ENCODE data around the gene UST. TPM values are rescaled to one million over a fixed set of nuclear protein-coding genes. Genes with fewer than 3 reads are reported as not detected.

The UST gene
- total RNA-seq = 1 to 10 TPM; 8.1 to 9.0 TPM

- ChIA-PET CTCF (interaction anchor here (1.0 to 1.6 kb wide), 3 partner anchors 12 to 187 kb away, joined by 3 to 6 read pairs (median 4); no protein-coding TSS in a partner anchor), POLR2A (interaction anchor here (0.6 kb wide), 2 partner anchors 15 to 738 kb away, joined by 3 read pairs; no protein-coding TSS in a partner anchor)
These were observed at the start of gene UST for GRCh38 chr6:148746363-148747144. Gene UST (plus strand): TSS chr6:148747030. CDS start chr6:148747431, 401 bp downstream.

GRCh38 chr6:148697895-148698440, 48.9 kb upstream of the UST start:
- POLR2A ChIA-PET = no interaction called here

GRCh38 chr6:148698671-148699180, 48.1 kb upstream of the UST start:
- POLR2A ChIA-PET = no interaction called here
- CTCF ChIA-PET = no interaction called here

More at GRCh38 chr6:148697895-148698440, 48.9 kb upstream of the UST start:
- CTCF ChIA-PET = no interaction called here

GRCh38 chr6:148700047-148700715, 46.6 kb upstream of the UST start:
- ChIA-PET POLR2A (no interaction called here), CTCF (interaction anchor here (0.7 kb wide), 1 partner anchor 164 kb away, joined by 4 read pairs; no protein-coding TSS in a partner anchor)

GRCh38 chr6:148700741-148701311, 46.0 kb upstream of the UST start:
- CTCF ChIA-PET = interaction anchor here (0.7 kb wide), 1 partner anchor 164 kb away, joined by 4 read pairs; no protein-coding TSS in a partner anchor
- POLR2A ChIA-PET = no interaction called here

GRCh38 chr6:148701375-148701774, 45.5 kb upstream of the UST start:
- ChIA-PET POLR2A (no interaction called here), CTCF (no interaction called here)

GRCh38 chr6:148703900-148704299, 42.9 kb upstream of the UST start:
- CTCF ChIA-PET = no interaction called here
- POLR2A ChIA-PET = no interaction called here

- CTCF ChIA-PET = no interaction called here
- POLR2A ChIA-PET = no interaction called here
These were observed 42.2 kb upstream of the UST start for GRCh38 chr6:148704400-148705246.

- ChIA-PET POLR2A (no interaction called here), CTCF (interaction anchor here (1.3 kb wide), 1 partner anchor 40 kb away, joined by 3 read pairs; no protein-coding TSS in a partner anchor)
These were observed 38.1 kb upstream of the UST start for GRCh38 chr6:148708707-148709106.

- ChIA-PET CTCF (interaction anchor here (0.6 kb wide), 1 partner anchor 13 kb away, joined by 3 read pairs; no protein-coding TSS in a partner anchor), POLR2A (no interaction called here)
These were observed 37.3 kb upstream of the UST start for GRCh38 chr6:148709577-148709976.

- POLR2A ChIA-PET = no interaction called here
- CTCF ChIA-PET = interaction anchor here (1.0 kb wide), 1 partner anchor 134 kb away, joined by 3 read pairs; no protein-coding TSS in a partner anchor
These were observed 34.8 kb upstream of the UST start for GRCh38 chr6:148711833-148712654.

- CTCF ChIA-PET = interaction anchor here (0.5 to 1.0 kb wide), 2 partner anchors 135 to 187 kb away, joined by 3 to 5 read pairs; no protein-coding TSS in a partner anchor
- POLR2A ChIA-PET = no interaction called here
These were observed 33.6 kb upstream of the UST start for GRCh38 chr6:148713033-148713738.

GRCh38 chr6:148713921-148714320, 32.9 kb upstream of the UST start:
- CTCF ChIA-PET = no interaction called here
- POLR2A ChIA-PET = no interaction called here

GRCh38 chr6:148716811-148717210, 30.0 kb upstream of the UST start:
- POLR2A ChIA-PET = no interaction called here
- CTCF ChIA-PET = no interaction called here

GRCh38 chr6:148720406-148720805, 26.4 kb upstream of the UST start:
- ChIA-PET CTCF (no interaction called here), POLR2A (no interaction called here)

- ChIA-PET CTCF (no interaction called here), POLR2A (no interaction called here)
These were observed 25.9 kb upstream of the UST start for GRCh38 chr6:148720897-148721296.

GRCh38 chr6:148723484-148723883, 23.3 kb upstream of the UST start:
- ChIA-PET CTCF (no interaction called here), POLR2A (no interaction called here)

- CTCF ChIA-PET = no interaction called here
These were observed 22.4 kb upstream of the UST start for GRCh38 chr6:148724428-148724827.

More at GRCh38 chr6:148724428-148724827, 22.4 kb upstream of the UST start:
- POLR2A ChIA-PET = no interaction called here

Data from activated CD8-positive, alpha-beta memory T cell treated with anti-CD3 and anti-CD28 coated beads for 36 hours (primary cell).